Ascending aorta (tissue), 2 donors: ENCODE data around the gene SEMA5A. TPM values are rescaled to one million over a fixed set of nuclear protein-coding genes. Genes with fewer than 3 reads are reported as not detected.

Experiments used
- DNase-seq, 2 donors: peaks; one replicate each; pipeline ENCODE4 v3.0.0-alpha.2; 2019; ENCODE audit warnings: low spot score in 2 of 2
- H3K27ac ChIP-seq, 2 donors: fragments of 200-600 bp; sonication (generic); one replicate each; pipeline ENCODE4 v1.5.1; 2016 to 2017; ENCODE audit warnings: mild to moderate bottlenecking in 1 of 2
- H3K27me3 ChIP-seq: fragments of 200-600 bp; sonication (generic); one replicate; pipeline ENCODE4 v1.5.1; 2017
- H3K36me3 ChIP-seq, 2 donors: fragments of 200-600 bp; sonication (generic); one replicate each; pipeline ENCODE4 v1.5.1; 2016
- H3K4me1 ChIP-seq, 2 donors: fragments of 200-600 bp; sonication (generic); one replicate each; pipeline ENCODE4 v1.5.1; 2016 to 2017; ENCODE audit warnings: mild to moderate bottlenecking in 1 of 2
- H3K4me3 ChIP-seq, 2 donors: fragments of 200-600 bp; sonication (generic); one replicate each; pipeline ENCODE4 v1.5.1; 2016 to 2017; ENCODE audit warnings: mild to moderate bottlenecking in 1 of 2
- H3K9me3 ChIP-seq, 2 donors: fragments of 200-600 bp; sonication (generic); one replicate each; pipeline ENCODE4 v1.5.1; 2016
- CTCF ChIP-seq, 3 experiments: fragments of 200-600 bp in 2 of 3; fragments of 450-650 bp in 1 of 3; sonication (generic) in 2 of 3; IDR thresholded peaks; one replicate each; pipeline ENCODE4 v1.5.1; 2016 to 2019; ENCODE audit warnings: antibody characterized with exemption in 3 of 3, mild to moderate bottlenecking in 1 of 3, moderate library complexity in 1 of 3
- intact Hi-C: fragments of 100-400 bp; cut with DNase I; formaldehyde crosslinking; loops from one replicate; pipeline ENCODE4 v1.15.1; 2023
- total RNA-seq: library from RNA; depleted of rRNA; stranded (reverse); fragments of >200 nt; gene quantifications from one replicate; pipeline ENCODE4 v1.1.0, GENCODE V29; 2016

Gene SEMA5A
- total RNA-seq, 1 donor from 2014 or later = 18.4 TPM

- Histone ChIP-seq H3K9me3 (no peaks in the 10 kb centered on the region), H3K4me1 (no peaks in the 10 kb centered on the region), H3K27ac (no peak overlapping the region), H3K27me3 (no peaks in the 10 kb centered on the region), H3K4me3 (no peak overlapping the region), H3K36me3 (no peaks in the 10 kb centered on the region)
- no peak for TF ChIP-seq CTCF (IDR thresholded peaks at IDR 0.05)
- no peak for DNase-seq
- intact Hi-C loops = no loop called here
These were observed 37.9 kb downstream of the SEMA5A start for GRCh38 chr5:9507974-9508373.

- Histone ChIP-seq H3K4me1 (no peaks in the 10 kb centered on the region), H3K27me3 (no peaks in the 10 kb centered on the region), H3K4me3 (no peak overlapping the region), H3K9me3 (no peaks in the 10 kb centered on the region), H3K36me3 (no peaks in the 10 kb centered on the region), H3K27ac (no peak overlapping the region)
- intact Hi-C loops = no loop called here
- no peak for TF ChIP-seq CTCF (IDR thresholded peaks at IDR 0.05)
- DNase-seq = no peak
These were observed 40.6 kb downstream of the SEMA5A start for GRCh38 chr5:9505225-9505624.

GRCh38 chr5:9502864-9503263 lies 43.0 kb downstream of the SEMA5A start:
- intact Hi-C loops = no loop called here
- TF ChIP-seq CTCF (IDR thresholded peaks at IDR 0.05) = no peak
- H3K36me3 ChIP-seq = no peaks in the 10 kb centered on the region
- no peak overlapping the region for H3K4me3 ChIP-seq
- H3K9me3 ChIP-seq = no peaks in the 10 kb centered on the region
- H3K4me1 ChIP-seq = no peaks in the 10 kb centered on the region
- DNase-seq = no peak
- H3K27ac ChIP-seq = no peak overlapping the region
- H3K27me3 ChIP-seq = no peaks in the 10 kb centered on the region

GRCh38 chr5:9502050-9502834 lies 43.6 kb downstream of the SEMA5A start:
- no peak for DNase-seq
- intact Hi-C loops = no loop called here
- H3K36me3 ChIP-seq = no peaks in the 10 kb centered on the region
- H3K9me3 ChIP-seq = no peaks in the 10 kb centered on the region
- H3K4me3 ChIP-seq = no peak overlapping the region
- no peak overlapping the region for H3K27ac ChIP-seq
- no peak for TF ChIP-seq CTCF (IDR thresholded peaks at IDR 0.05)
- no peaks in the 10 kb centered on the region for H3K27me3 ChIP-seq
- H3K4me1 ChIP-seq = no peaks in the 10 kb centered on the region

- intact Hi-C loops = no loop called here
- Histone ChIP-seq H3K27ac (no peak overlapping the region), H3K9me3 (no peaks in the 10 kb centered on the region), H3K36me3 (no peaks in the 10 kb centered on the region), H3K4me3 (no peak overlapping the region), H3K27me3 (no peaks in the 10 kb centered on the region), H3K4me1 (no peaks in the 10 kb centered on the region)
- TF ChIP-seq CTCF (IDR thresholded peaks at IDR 0.05) = no peak
- DNase-seq = no peak
These were observed 45.2 kb downstream of the SEMA5A start for GRCh38 chr5:9500625-9501024.
